Stimulated activated CD8-positive, alpha-beta memory T cell treated with anti-CD3 and anti-CD28 coated beads, Interleukin-4, amount 100 ng/mL, for 24 hours (primary cell): ENCODE data around the gene ITGA5.

ENCODE experiments used
- DNase-seq: peaks from one replicate; pipeline ENCODE4 v3.0.0-alpha.2; 2020; ENCODE audit warnings: low read depth

Gene ITGA5

GRCh38 chr12:54430471-54431069 lies 11.5 kb upstream of the ITGA5 start:
- DNase-seq: no peak

- no peak for DNase-seq
Observed at GRCh38 chr12:54429014-54429471, 10.0 kb upstream of the ITGA5 start.

GRCh38 chr12:54428050-54429013 lies 9.3 kb upstream of the ITGA5 start:
- no peak for DNase-seq

- DNase-seq: no peak
Observed at GRCh38 chr12:54427106-54427505, 8.0 kb upstream of the ITGA5 start.

GRCh38 chr12:54426690-54427089 lies 7.6 kb upstream of the ITGA5 start:
- no peak for DNase-seq

- no peak for DNase-seq
Observed at GRCh38 chr12:54425702-54426101, 6.6 kb upstream of the ITGA5 start.

GRCh38 chr12:54424224-54424623 lies 5.2 kb upstream of the ITGA5 start:
- DNase-seq: no peak

- DNase-seq: no peak
Observed at GRCh38 chr12:54423816-54424150, 4.7 kb upstream of the ITGA5 start.

GRCh38 chr12:54421879-54422250 lies 2.8 kb upstream of the ITGA5 start:
- no peak for DNase-seq

GRCh38 chr12:54421175-54421878 lies 2.3 kb upstream of the ITGA5 start:
- DNase-seq: no peak

GRCh38 chr12:54420766-54421144 lies 1.7 kb upstream of the ITGA5 start:
- DNase-seq: no peak

- DNase-seq: no peak
Observed at GRCh38 chr12:54418441-54419087, 502 bp downstream of the ITGA5 start.

GRCh38 chr12:54417712-54418440 lies 1.2 kb downstream of the ITGA5 start:
- DNase-seq: no peak

- no peak for DNase-seq
Observed at GRCh38 chr12:54416687-54417603, 2.1 kb downstream of the ITGA5 start.

- DNase-seq: no peak
Observed at GRCh38 chr12:54415221-54415929, 3.7 kb downstream of the ITGA5 start.

- peak; percentile 50 for DNase-seq
Observed at GRCh38 chr12:54413284-54414190, 5.5 kb downstream of the ITGA5 start.

GRCh38 chr12:54412786-54413185 lies 6.3 kb downstream of the ITGA5 start:
- no peak for DNase-seq

- DNase-seq: no peak
Observed at GRCh38 chr12:54412348-54412747, 6.7 kb downstream of the ITGA5 start.
